Transverse colon (tissue), 4 donors: ENCODE measurements around the gene PDXDC1. TPM values are rescaled to one million over a fixed set of nuclear protein-coding genes. Genes with fewer than 3 reads are reported as not detected.
"Not testable (repeated sequence)": the region's sequence is repeated elsewhere in the genome, so short reads cannot be mapped to it uniquely, and the experiment has no call there.

Source experiments
- DNase-seq: peaks from one replicate; pipeline ENCODE4 v3.0.0-alpha.2; 2019
- H3K27ac ChIP-seq, 4 donors: fragments of 200-600 bp; sonication (generic); 2 replicates each; pipeline ENCODE4 v1.5.1; 2016 to 2018; ENCODE audit warnings: inconsistent platforms in 4 of 4
- H3K27me3 ChIP-seq: fragments of 200-600 bp; sonication (generic); 2 replicates; pipeline ENCODE4 v1.5.1; 2017; ENCODE audit warnings: inconsistent platforms
- H3K36me3 ChIP-seq, 4 donors: fragments of 200-600 bp; sonication (generic); 2 replicates each; pipeline ENCODE4 v1.5.1; 2017 to 2019; ENCODE audit warnings: inconsistent platforms in 4 of 4
- H3K4me1 ChIP-seq, 4 donors: fragments of 200-600 bp; sonication (generic); 2 replicates each; pipeline ENCODE4 v1.5.1; 2017 to 2020; ENCODE audit warnings: inconsistent platforms in 4 of 4
- H3K4me3 ChIP-seq, 4 donors: fragments of 200-600 bp; sonication (generic); 1 replicate in 1 of 4; 2 replicates in 3 of 4; pipeline versions ENCODE4 v1.5.1 to v1.6.1; 2017 to 2019; ENCODE audit warnings: inconsistent platforms in 4 of 4
- H3K9me3 ChIP-seq, 2 donors: fragments of 200-600 bp; sonication (generic); 2 replicates each; pipeline ENCODE4 v1.5.1; 2017 to 2019; ENCODE audit warnings: inconsistent platforms in 2 of 2
- WGBS, 2 donors: methylation state at CpG; one replicate each; pipeline ENCODE4 v1.1.5; 2018; ENCODE audit warnings: low coverage in 1 of 2; 5-methylcytosine and 5-hydroxymethylcytosine counted together
- in situ Hi-C, 4 donors: fragments of 200-750 bp; cut with MboI; loops; one replicate each; pipeline versions ENCODE4 v1.15.0 to v1.15.1; 2017; ENCODE audit warnings: low sequenced_read_pairs in 3 of 4, low pct_ligation_motif_present in 1 of 4, low pct_unique_long_range_greater_than_20kb in 1 of 4
- intact Hi-C: fragments of 100-400 bp; cut with DNase I; formaldehyde crosslinking; loops from one replicate; pipeline ENCODE4 v1.15.1; 2023; ENCODE audit warnings: low total_unique reads
- small RNA-seq, 4 donors: library from RNA; depleted of rRNA; stranded (forward); fragments of <200 nt; gene quantifications; one replicate each; pipeline ENCODE3, GENCODE V24; 2016
- total RNA-seq, 4 donors: library from RNA; depleted of rRNA; stranded (reverse); fragments of >200 nt; gene quantifications; one replicate each; pipeline ENCODE4 v1.1.0, GENCODE V29; 2016

Gene PDXDC1
- total RNA-seq, 4 donors from 2014 or later, result 95.8 to 162 (median 133) TPM

- H3K4me1 ChIP-seq, H3K4me3 ChIP-seq, in situ Hi-C loops, H3K27ac ChIP-seq, DNase-seq, H3K27me3 ChIP-seq, H3K36me3 ChIP-seq, H3K9me3 ChIP-seq, intact Hi-C loops: not testable (repeated sequence)
- WGBS, 2 donors, result 88% methylated on average over 1 of the region's 1 CpG; no CpG with 5 or more reads in 1 of the 2 donors
These were observed 209.2 kb downstream of the PDXDC1 start for GRCh38 chr16:15184000-15184399.

Small RNA genes lying within 50 kb of the gene (small RNA-seq; reads per million reads assigned to genes)
- 0 reads per million in 4 donors for gene AC138932.4
- 0 reads per million in 4 donors for gene MIR1972-1
- 0 reads per million in 4 donors for gene MIR3180-4
- gene MIR6511A1, result 0 reads per million in 4 donors
- 0 reads per million in 4 donors for gene MIR6770-1
- gene RF00019, result 0 reads per million in 4 donors

Other genes with a start within 250 kb of the PDXDC1 start
- 1 to 10 TPM in 1 of 4 donors, not detected in 3; 1.6 TPM for gene NPIPA2, start 232.5 kb upstream of the PDXDC1 start, total RNA-seq
- 10 to 100 TPM; 14.5 to 56.5 (median 43.3) TPM for gene NOMO1, start 141.3 kb upstream of the PDXDC1 start, total RNA-seq
- 100 to 1,000 TPM in 1 of 4 donors, 10 to 100 TPM in 3; 47.8 to 115 (median 73.7) TPM for gene NPIPA1, start 37.6 kb upstream of the PDXDC1 start, total RNA-seq
- gene NTAN1, start 81.0 kb downstream of the PDXDC1 start, total RNA-seq, result 10 to 100 TPM; 44.4 to 76.7 (median 51.0) TPM
- 10 to 100 TPM; 13.5 to 33.0 (median 24.0) TPM for gene RRN3, start 119.2 kb downstream of the PDXDC1 start, total RNA-seq